GM19099 (cell line): ENCODE results near the gene LY86.
A peak's percentile ranks its signal among the peaks of the same experiment; 100 is the strongest.

ENCODE experiments used
- POLR2A ChIP-seq: IDR thresholded peaks from 3 replicates; pipeline ENCODE4 v1.6.1; 2011; ENCODE audit warnings: low read depth; ENCODE audit not compliant: insufficient read length; ENCODE audit errors: extremely low read depth

Gene LY86

DNA sequence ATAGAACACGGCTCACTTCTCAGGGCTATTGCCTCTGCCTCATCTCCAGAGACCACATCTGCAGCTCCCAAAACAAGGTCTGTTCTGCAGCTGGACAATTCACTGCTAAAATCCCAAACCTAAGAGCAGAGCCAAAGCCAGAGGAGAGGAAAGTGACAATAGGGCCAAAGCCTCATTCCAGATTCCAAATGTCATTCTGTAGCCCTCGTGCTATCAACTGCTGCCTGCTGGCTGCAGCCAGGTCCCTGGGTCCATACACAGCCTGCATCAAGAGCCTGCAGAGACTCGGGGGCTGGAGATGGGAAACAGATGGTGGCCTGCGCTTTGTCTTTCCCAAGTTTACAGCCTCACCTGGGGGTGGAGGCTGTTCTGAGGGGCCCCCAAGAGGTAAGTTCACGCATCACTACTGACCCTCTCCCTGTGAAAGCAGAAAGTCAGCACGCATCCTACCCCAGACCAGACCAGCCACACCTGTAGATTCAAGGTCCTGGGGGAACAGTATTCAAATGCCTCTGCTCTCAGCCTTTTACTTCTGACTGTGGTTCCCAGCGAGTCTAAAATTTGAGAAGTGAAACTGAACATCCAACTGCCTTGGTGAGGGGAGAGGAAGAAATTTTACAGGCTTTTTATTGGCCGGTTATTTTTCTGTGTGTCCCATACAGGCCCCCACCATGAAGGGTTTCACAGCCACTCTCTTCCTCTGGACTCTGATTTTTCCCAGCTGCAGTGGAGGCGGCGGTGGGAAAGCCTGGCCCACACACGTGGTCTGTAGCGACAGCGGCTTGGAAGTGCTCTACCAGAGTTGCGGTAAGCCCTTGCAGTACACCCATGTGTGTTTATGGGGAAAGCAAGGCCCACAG is at the start of gene LY86:
TSS of gene LY86 (plus strand) at position 657 of the 860 bp plus-strand sequence. CDS start at position 672, 15 bp downstream.
- peak; percentile 43 for TF ChIP-seq POLR2A

DNA sequence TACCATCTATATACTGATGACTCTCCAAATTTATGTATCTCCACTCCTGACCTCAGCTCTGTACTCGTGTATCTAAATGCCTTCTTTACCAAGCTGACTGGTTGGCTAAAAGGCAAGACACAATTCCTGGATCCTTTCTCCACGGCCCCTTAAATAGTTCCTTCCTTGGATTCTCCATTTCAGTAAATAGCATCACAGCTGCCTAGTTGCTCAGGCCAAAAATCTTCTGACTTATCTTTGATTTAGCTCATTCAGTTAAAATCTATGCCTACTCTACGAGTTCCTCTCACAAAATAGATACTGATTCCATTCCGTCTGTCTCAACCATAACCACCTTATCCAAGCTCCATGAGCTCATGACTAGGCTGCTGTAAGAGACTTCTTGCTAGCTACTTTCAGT is 49.5 kb upstream of the LY86 start:
- TF ChIP-seq POLR2A = no peak

DNA sequence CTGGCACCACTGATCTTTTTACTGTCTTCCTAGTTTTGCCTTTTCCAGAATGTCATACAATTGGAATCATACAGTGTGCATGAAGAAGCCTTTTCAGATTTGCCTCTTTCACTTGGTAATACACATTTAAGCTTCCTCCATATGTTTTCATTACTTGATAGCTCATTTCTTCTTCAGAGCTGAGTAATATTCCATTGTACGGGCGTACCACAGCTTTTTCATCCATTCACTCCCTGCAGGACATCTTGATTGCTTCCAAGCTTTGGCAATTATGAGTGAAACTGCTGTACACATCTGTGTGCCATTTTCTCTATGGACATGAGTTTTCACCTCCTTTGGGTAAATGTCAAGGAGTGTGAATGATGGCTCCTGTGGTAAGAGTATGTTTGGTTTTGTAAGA is 46.2 kb upstream of the LY86 start:
- no peak for TF ChIP-seq POLR2A

DNA sequence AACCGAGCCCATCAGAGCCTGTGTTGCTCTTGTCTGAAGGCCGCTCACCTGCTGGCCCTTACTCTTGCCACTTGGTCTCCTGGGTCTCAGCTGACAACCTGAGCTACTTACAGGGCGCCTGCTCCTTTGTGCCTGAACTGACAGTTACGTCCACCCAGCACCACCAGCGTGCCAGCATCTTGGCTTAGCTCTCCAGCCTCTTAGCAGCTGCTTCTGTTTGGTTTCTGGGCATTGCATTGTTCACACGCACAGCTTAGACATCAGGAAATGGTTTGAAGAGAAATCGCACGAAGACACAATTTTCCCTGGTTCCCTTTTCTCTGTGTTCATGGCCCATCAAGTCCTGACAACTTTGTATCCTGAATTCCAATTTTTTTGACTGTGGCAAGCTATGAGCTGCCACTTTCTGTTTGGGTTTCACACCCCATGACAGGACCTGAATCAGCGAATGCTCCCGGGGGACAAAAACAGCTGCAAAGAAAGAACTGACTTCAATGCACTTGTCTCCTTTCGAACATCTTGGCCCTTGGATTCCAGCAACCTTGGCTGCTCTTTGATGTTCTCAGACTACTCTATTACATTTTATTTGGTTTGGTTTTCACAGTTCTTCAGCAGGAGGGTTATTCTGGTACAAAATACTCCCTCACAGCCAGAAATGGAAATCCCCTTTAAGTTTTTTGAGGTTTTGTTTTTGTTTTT is 45.2 kb upstream of the LY86 start:
- no peak for TF ChIP-seq POLR2A

DNA sequence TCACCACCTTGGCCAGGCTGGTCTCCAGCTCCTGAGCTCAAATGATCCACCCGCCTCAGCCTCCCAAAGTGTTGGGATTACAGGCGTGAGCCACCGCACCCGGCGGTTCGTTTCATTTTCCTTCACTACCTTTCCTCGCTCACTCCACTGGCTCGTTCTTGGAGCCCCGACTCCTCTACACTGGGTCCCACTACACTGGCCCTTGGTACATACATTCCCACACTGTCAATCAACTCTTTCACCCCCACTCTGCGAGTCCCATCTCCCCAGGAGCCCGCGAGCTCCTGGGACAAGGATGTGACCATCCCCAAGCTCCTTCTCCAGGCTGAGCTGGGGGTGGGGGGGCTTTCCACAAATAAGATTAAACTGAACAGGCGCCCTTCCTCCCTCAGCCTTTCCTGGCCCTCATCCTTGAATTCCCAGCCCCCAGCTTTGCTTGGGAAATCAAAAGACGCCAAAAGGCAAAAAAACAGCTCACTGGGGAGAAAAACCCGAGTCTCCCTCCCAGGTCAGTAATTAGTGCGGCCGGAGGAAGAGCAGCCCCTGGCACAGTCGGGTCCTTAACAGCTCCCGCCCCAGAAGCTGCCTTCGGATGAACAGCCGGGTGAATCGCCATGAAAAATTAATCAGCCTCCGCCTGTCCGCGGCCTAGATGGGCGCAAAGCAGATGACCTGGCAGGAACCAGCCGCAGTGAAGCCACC is 42.8 kb upstream of the LY86 start:
- no peak for TF ChIP-seq POLR2A

DNA sequence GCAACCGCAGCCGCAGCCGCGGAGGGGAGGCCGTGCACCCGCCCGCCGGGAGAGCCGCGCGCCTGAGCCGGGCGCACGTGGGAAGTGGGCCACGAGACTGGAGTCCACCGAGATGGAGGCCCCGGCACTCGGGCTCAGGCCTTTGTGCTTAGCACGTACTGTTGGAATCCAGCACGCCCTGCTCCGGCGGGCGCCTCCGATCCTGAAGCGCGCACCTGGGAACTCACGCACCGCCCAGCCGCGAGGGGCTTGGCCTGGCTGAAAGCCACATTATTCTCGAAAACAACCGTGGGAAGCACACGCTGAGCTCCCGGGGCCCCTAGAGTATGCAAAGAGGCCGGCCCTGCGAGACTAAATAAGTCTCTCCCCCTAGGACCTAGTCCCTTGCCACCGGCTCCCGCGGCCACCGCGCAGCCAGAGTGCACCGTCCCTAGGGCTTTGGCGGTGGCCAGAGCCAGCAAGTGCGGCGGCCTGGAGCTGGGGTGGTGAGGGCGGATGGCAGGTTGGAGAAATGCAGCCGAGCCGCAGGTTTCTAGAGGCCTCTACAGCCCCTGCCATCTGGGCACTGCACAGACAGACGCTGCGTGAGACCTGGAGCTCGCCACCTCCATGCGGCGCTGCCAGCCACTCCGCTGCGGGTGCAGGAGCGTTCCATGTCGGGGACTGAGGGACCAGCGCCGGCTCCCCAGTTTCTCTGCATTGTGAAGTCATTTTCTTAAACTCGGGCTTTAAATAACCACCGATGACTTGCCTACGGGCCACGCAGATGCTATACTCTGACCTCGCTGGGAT is 42.0 kb upstream of the LY86 start:
- no peak for TF ChIP-seq POLR2A

DNA sequence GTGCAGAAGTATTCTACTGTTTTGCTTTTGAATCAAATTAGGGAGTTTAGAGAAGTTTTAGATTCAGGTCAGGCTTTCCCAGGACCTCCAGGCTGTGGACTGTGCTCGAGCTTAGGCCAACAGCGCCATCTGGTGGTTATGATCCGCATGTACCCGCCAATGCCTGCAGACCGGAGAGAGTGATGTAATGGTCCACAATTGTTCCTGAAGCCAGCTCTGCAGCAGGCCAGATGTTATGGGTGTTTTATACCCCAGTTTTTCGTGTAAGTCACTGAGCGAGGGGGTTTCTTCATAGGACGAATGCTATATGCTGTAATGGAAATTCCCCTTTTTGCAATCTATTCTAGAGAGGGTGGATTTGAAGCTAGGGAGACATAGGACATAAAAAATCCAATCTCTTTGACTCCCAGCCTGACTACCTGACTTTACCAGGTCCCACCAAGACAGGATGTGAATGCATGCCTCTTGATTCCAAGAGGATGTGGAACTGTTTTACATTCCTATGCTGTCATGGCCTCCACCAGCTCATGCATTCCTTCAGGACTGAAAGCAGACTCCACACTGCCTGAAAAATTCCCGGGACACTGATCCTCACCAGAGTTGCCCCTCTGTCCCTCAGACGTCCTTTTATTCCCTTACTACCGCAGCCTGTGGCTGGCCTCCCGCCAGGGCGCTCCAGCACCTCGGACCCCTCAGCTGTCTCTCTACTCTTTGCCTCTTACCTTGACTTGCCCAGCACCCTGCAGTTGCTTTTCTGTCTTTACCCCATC is 41.2 kb upstream of the LY86 start:
- no peak for TF ChIP-seq POLR2A

DNA sequence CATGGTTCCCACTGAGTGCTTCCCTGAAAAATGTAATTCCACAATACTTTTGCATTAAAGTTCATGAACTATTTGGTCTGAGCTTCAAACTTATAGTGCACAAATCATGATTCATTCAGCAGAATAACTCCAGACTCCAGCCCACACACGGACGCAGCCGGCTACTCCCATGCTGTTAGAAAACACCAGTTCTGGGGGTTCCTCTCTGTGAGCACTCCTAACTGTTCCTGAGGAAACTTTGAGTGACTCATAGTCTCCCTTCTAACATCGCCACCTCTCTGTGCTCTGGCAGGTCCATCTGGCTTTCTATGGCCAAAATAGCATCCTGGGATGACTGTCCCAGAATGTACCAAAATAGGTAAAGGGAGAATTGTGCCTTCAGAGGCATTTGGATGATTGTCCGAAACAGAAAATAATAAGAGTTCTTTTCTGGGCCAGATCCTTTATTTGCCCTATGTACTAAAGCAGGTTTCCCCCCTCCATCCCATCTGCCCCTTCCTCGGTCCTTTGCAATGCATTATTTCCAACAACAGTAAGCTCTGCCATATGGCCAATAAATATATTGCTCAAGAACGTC is 32.3 kb upstream of the LY86 start:
- no peak for TF ChIP-seq POLR2A

DNA sequence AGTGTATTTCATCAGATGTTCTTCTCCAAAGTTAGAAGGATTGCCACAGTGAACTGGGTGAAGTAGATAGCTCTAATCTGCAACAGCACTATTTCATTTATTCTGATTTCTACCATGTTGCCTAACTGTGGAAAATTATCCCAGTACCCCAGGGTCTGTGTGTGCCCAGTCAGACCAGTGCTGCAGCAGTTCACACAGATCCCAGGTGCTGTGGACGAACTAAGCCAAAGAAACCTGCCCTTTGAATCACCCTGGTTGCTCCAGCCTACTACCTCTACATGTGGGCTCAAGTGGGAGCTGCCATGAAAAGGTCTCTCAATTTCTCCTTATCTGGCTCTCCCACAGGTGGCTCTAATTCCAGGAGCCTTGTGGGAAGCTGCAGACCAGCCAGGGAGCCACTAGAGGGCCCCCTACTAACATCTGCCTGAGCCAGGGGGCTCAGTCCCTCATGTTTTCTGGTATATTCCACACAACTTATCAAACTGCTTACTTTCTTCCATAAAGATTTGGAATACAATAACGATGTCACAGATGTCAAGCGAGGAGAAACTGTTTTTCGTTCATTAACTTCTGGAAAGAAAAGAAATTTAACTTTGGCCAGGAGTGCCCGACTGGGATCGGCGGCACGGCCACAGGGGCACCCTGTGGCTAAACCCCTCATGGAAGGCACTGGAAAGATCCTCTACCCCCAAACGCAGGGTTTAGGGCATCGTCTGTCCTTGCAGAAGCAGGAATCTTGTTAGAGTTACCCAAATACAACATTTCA is 31.6 kb upstream of the LY86 start:
- TF ChIP-seq POLR2A = no peak

DNA sequence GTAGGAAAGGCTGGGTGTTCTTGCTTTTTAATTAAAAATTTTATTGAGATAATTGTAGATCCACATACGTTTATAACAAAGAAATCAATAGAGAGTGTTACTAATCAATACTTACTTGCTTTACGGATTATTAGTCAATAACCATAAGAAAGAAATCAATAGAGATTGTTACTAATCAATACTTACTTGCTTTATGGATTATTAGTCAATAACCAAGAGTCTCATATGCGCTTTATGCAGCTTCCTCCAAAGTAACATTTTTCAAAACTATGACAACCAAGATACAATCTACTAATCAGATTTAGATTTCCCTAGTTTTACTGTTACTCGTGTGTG is 31.0 kb upstream of the LY86 start:
- no peak for TF ChIP-seq POLR2A

DNA sequence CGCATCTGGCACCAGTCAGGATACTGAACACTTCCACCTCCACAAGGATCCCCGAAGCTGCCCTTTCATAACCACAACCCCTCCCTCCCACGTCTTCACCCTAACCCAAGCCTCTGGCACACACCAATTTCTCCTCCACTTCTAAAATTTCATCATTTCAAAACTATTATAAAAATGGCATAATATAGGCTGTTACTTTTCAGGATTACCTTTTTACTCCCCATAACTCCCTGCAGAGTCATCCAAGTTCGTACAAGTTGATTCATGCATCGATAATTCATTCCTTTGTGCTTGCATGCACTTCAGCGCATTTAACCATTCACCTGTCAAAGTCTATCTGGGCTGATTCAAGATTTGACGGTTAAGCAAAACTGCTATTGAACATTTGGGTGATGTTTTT is 30.6 kb upstream of the LY86 start:
- no peak for TF ChIP-seq POLR2A

DNA sequence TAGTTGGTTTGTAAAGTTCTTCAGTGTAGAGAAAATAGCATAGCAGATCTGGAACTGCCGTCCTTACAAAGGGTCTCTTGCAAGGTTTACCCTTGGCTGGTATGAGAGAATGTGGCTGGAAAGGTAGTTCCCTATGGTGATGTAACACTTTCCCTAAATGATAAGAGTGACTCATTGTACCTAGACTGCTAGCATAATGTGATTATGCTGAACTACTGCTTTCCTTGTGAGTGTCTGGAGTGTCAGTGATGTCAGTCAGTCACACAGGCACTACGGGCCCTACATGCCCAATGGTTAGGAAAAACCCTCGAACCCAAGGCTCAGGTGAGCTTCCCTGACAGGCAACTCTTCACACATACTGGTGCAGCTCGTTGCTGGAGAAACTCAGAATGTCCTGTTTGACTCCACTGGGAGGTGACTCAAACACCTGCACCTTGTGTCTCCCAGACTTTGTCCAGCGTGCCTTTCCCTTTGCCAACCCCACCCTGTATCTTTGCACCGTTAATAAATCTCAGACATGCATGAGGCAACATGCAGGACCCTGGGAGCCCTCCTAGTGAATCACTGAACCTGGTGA is 28.4 kb upstream of the LY86 start:
- no peak for TF ChIP-seq POLR2A

DNA sequence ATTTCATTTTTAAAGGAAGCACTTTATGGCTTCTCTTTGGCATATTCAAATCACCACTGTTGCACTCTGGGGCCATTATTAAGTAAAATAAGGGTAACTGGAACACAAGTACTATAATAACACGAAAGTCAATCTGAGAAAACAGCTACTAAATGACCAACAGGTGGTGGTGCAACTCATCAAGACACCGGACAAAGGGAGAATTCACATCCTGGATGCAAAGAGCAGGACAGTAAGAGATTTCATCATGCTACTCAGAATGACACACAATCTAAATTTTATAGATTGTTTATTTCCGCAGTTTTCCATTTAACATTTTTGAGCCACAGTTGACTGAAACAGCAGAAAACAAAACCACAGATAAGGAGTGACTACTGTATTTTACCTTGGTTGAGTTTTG is 27.6 kb upstream of the LY86 start:
- no peak for TF ChIP-seq POLR2A
